NCI-H2029 treated with DMSO at 0.1 percent for 48 hours (cell line): Measurements from ENCODE around the gene FAM219A.

Experiments
- DNase-seq: peaks from one replicate; lab custom pipeline; 2025; lab: John Stamatoyannopoulos, UW

FAM219A gene

DNA sequence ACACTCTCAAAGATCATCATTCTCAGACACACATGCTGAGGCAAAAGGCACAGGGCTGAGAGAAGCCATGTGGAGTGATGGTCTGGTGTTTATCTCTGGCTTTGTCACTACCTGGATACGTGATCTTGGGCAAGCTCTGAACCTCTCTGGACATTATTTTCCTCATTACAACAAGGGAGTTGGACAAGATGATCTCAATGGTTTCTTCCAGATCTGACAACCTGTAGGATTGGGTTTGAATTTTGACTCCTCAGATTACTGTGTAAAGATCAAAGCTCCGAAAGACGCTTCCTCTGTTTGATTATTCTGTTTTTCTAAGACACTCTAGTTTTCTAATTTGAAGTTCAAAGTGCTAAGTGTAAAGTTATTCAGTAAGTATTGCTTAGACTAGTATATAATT, 109.0 kb downstream of the FAM219A start:
- DNase-seq, result no peak
